GM11168 (cell line): ENCODE measurements around the gene PELI3.
"Not testable (repeated sequence)": the region's sequence is repeated elsewhere in the genome, so short reads cannot be mapped to it uniquely, and the experiment has no call there.

Experiments
- in situ Hi-C: fragments of 300-500 bp; cut with MboI; formaldehyde crosslinking; loops from one replicate; pipeline ENCODE4 v1.12.0; 2022; ENCODE audit warnings: low sequenced_read_pairs; ENCODE audit not compliant: unreplicated experiment

PELI3 gene

GRCh38 chr11:66443602-66444001 lies 23.1 kb upstream of the PELI3 start:
- in situ Hi-C loops: no loop called here

GRCh38 chr11:66447012-66447411 lies 19.7 kb upstream of the PELI3 start:
- in situ Hi-C loops: no loop called here

GRCh38 chr11:66448523-66448922 lies 18.2 kb upstream of the PELI3 start:
- in situ Hi-C loops: no loop called here

GRCh38 chr11:66450560-66450959 lies 16.1 kb upstream of the PELI3 start:
- in situ Hi-C loops: no loop called here

- in situ Hi-C loops: no loop called here
Observed at GRCh38 chr11:66451663-66452062, 15.0 kb upstream of the PELI3 start.

- in situ Hi-C loops: no loop called here
Observed at GRCh38 chr11:66454247-66454646, 12.5 kb upstream of the PELI3 start.

- in situ Hi-C loops: no loop called here
Observed at GRCh38 chr11:66454828-66455227, 11.9 kb upstream of the PELI3 start.

GRCh38 chr11:66457826-66458225 lies 8.9 kb upstream of the PELI3 start:
- in situ Hi-C loops: no loop called here

- in situ Hi-C loops: no loop called here
Observed at GRCh38 chr11:66459138-66459778, 7.4 kb upstream of the PELI3 start.

- in situ Hi-C loops: no loop called here
Observed at GRCh38 chr11:66462010-66462409, 4.7 kb upstream of the PELI3 start.

- in situ Hi-C loops: no loop called here
Observed at GRCh38 chr11:66462911-66463310, 3.8 kb upstream of the PELI3 start.

- in situ Hi-C loops: not testable (repeated sequence)
Observed at GRCh38 chr11:66464116-66464515, 2.6 kb upstream of the PELI3 start.

GRCh38 chr11:66464916-66465315 lies 1.8 kb upstream of the PELI3 start:
- in situ Hi-C loops: no loop called here

GRCh38 chr11:66465373-66466224 lies 1.1 kb upstream of the PELI3 start:
- in situ Hi-C loops: no loop called here

GRCh38 chr11:66467034-66467659 lies 442 bp downstream of the PELI3 start:
- in situ Hi-C loops: no loop called here

GRCh38 chr11:66467756-66468155 lies 1.1 kb downstream of the PELI3 start:
- in situ Hi-C loops: no loop called here

GRCh38 chr11:66468691-66469090 lies 2.0 kb downstream of the PELI3 start:
- in situ Hi-C loops: no loop called here

- in situ Hi-C loops: no loop called here
Observed at GRCh38 chr11:66469441-66469840, 2.7 kb downstream of the PELI3 start.

- in situ Hi-C loops: no loop called here
Observed at GRCh38 chr11:66470015-66470414, 3.3 kb downstream of the PELI3 start.

GRCh38 chr11:66471142-66471541 lies 4.4 kb downstream of the PELI3 start:
- in situ Hi-C loops: no loop called here

GRCh38 chr11:66472054-66472453 lies 5.3 kb downstream of the PELI3 start:
- in situ Hi-C loops: no loop called here
